Astrocyte (in vitro differentiated cells and primary cell): ENCODE measurements around the gene KIFAP3.

Source experiments
- EZH2 ChIP-seq: IDR thresholded peaks from 2 replicates; pipeline ENCODE4 v1.6.1; 2012; ENCODE audit warnings: mild to moderate bottlenecking, low read length, inconsistent platforms; ENCODE audit not compliant: insufficient read depth
- TF ChIP-seq, protein P1 (sequence below): IDR thresholded peaks from 2 replicates; pipeline ENCODE4 v1.5.1; 2011; ENCODE audit warnings: low read depth, mild to moderate bottlenecking, inconsistent platforms, low read length, moderate library complexity; ENCODE audit not compliant: insufficient read depth

DNA sequence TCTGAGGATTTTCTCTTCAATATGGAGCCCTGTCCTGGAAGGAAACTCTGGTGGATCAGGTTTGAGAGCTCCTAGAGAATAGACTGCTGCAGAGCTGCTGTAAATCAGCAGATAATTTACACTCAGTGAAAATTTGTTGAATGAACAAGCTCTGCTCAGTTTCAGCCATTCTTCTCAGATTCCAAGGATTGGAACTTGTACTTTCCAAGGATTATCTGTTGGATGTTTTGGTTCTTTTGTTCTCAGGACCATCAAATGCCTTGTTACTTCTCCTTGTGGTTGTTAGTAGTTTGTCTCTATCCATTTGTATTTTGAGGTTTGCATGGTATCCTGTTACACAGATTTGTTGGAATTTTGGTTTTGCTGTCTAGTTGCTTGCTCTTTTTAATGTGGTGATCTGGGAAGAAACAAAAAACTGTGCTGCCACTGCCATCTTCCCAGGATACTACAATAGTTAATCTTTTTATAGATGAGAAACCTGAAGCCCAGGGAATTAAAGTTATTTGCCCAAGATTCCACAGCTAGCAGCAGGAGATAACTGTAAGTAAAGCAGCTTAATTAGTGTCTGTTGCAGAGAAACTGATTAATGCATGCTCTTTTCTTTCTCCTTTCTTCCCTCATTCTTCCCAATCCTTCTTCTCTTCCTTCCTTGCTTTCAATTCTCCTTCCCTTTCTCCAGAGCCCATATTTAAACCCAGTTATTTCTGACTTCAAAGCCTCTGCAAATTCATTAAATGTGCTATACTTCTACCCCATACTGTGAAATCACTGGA, 21.7 kb upstream of the KIFAP3 start:
- TF ChIP-seq, protein P1, sequence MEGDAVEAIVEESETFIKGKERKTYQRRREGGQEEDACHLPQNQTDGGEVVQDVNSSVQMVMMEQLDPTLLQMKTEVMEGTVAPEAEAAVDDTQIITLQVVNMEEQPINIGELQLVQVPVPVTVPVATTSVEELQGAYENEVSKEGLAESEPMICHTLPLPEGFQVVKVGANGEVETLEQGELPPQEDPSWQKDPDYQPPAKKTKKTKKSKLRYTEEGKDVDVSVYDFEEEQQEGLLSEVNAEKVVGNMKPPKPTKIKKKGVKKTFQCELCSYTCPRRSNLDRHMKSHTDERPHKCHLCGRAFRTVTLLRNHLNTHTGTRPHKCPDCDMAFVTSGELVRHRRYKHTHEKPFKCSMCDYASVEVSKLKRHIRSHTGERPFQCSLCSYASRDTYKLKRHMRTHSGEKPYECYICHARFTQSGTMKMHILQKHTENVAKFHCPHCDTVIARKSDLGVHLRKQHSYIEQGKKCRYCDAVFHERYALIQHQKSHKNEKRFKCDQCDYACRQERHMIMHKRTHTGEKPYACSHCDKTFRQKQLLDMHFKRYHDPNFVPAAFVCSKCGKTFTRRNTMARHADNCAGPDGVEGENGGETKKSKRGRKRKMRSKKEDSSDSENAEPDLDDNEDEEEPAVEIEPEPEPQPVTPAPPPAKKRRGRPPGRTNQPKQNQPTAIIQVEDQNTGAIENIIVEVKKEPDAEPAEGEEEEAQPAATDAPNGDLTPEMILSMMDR = no peak
- no peak for TF ChIP-seq EZH2
